Mesenchymal stem cell (in vitro differentiated cells and primary cell): Measurements from ENCODE around the gene RAPGEF4.

ENCODE experiments used
- DNase-seq: peaks from one replicate; pipeline ENCODE4 v3.0.0-alpha.2; 2013
- H2AFZ ChIP-seq: one replicate; pipeline ENCODE4 v1.6.1; 2013; ENCODE audit warnings: low read depth, mild to moderate bottlenecking, control low read depth, inconsistent platforms, low read length, moderate library complexity
- H2AK5ac ChIP-seq: 2 replicates; pipeline ENCODE4 v1.6.1; 2013; ENCODE audit warnings: low read length, moderate library complexity, mild to moderate bottlenecking, inconsistent platforms; ENCODE audit not compliant: severe bottlenecking
- H2BK120ac ChIP-seq: one replicate; pipeline ENCODE4 v1.6.1; 2013; ENCODE audit warnings: low read depth, mild to moderate bottlenecking, inconsistent platforms, low read length, moderate library complexity
- H2BK12ac ChIP-seq, 2 experiments: one replicate each; pipeline ENCODE4 v1.6.1; 2013; ENCODE audit warnings: inconsistent platforms in 2 of 2, low read length in 2 of 2, mild to moderate bottlenecking in 2 of 2, moderate library complexity in 2 of 2, control low read depth in 1 of 2
- H2BK15ac ChIP-seq: one replicate; pipeline ENCODE4 v1.6.1; 2013; ENCODE audit warnings: mild to moderate bottlenecking, low read depth, inconsistent platforms; ENCODE audit not compliant: poor library complexity, severe bottlenecking
- H2BK5ac ChIP-seq: 2 replicates; pipeline ENCODE4 v1.6.1; 2013; ENCODE audit warnings: low read depth, mild to moderate bottlenecking, low read length, control low read depth, inconsistent platforms; ENCODE audit not compliant: poor library complexity, severe bottlenecking
- H3K14ac ChIP-seq, 2 experiments: one replicate each; pipeline ENCODE4 v1.6.1; 2013; ENCODE audit warnings: inconsistent platforms in 2 of 2, low read length in 2 of 2, control low read depth in 1 of 2, mild to moderate bottlenecking in 1 of 2, moderate library complexity in 1 of 2
- H3K18ac ChIP-seq, 2 experiments: one replicate each; pipeline ENCODE4 v1.6.1; 2013; ENCODE audit warnings: inconsistent platforms in 2 of 2, low read length in 2 of 2, control low read depth in 1 of 2, low read depth in 1 of 2, mild to moderate bottlenecking in 1 of 2
- H3K23ac ChIP-seq, 2 experiments: one replicate each; pipeline ENCODE4 v1.6.1; 2013; ENCODE audit warnings: inconsistent platforms in 2 of 2, low read length in 2 of 2, mild to moderate bottlenecking in 2 of 2, moderate library complexity in 2 of 2, control low read depth in 1 of 2
- H3K27ac ChIP-seq: 2 replicates; pipeline ENCODE4 v1.5.1; 2013; ENCODE audit warnings: mild to moderate bottlenecking, moderate library complexity, low read length, control low read depth, inconsistent platforms; ENCODE audit not compliant: poor library complexity, severe bottlenecking
- H3K27me3 ChIP-seq, 2 experiments: 2 replicates each; pipeline versions ENCODE4 v1.6.1 to v1.7.0; 2013; ENCODE audit warnings: low read length in 2 of 2, mild to moderate bottlenecking in 2 of 2, moderate library complexity in 2 of 2, control low read depth in 1 of 2, inconsistent platforms in 1 of 2; ENCODE audit not compliant: control insufficient read depth in 1 of 2, insufficient read depth in 1 of 2
- H3K36me3 ChIP-seq, 2 experiments: 2 replicates each; pipeline versions ENCODE4 v1.6.1 to v1.7.0; 2013; ENCODE audit warnings: low read length in 2 of 2, control low read depth in 1 of 2, inconsistent platforms in 1 of 2, low read depth in 1 of 2, mild to moderate bottlenecking in 1 of 2; ENCODE audit not compliant: insufficient read depth in 2 of 2, control insufficient read depth in 1 of 2
- H3K4ac ChIP-seq, 2 experiments: one replicate each; pipeline ENCODE4 v1.6.1; 2013; ENCODE audit warnings: inconsistent platforms in 2 of 2, low read length in 2 of 2, mild to moderate bottlenecking in 2 of 2, moderate library complexity in 2 of 2, control low read depth in 1 of 2, low read depth in 1 of 2
- H3K4me1 ChIP-seq: 2 replicates; pipeline ENCODE4 v1.6.1; 2013; ENCODE audit warnings: low read depth, low read length, control low read depth; ENCODE audit not compliant: control insufficient read depth, insufficient read depth
- H3K4me2 ChIP-seq: 2 replicates; pipeline ENCODE4 v1.6.1; 2013; ENCODE audit warnings: low read length, mild to moderate bottlenecking, inconsistent platforms; ENCODE audit not compliant: poor library complexity, severe bottlenecking
- H3K4me3 ChIP-seq, 2 experiments: 2 replicates each; pipeline versions ENCODE4 v1.5.1 to v1.7.0; 2013; ENCODE audit warnings: low read length in 2 of 2, mild to moderate bottlenecking in 2 of 2, control low read depth in 1 of 2, low read depth in 1 of 2; ENCODE audit not compliant: insufficient read depth in 1 of 2
- H3K79me1 ChIP-seq: replicated peaks from 2 replicates; pipeline ENCODE4 v1.6.1; 2013; ENCODE audit warnings: mild to moderate bottlenecking, control low read depth, low read length, inconsistent platforms; ENCODE audit not compliant: poor library complexity, severe bottlenecking
- H3K9ac ChIP-seq: 2 replicates; pipeline ENCODE4 v1.7.0; 2013; ENCODE audit warnings: mild to moderate bottlenecking, low read length, moderate library complexity
- H3K9me3 ChIP-seq: 2 replicates; pipeline ENCODE4 v1.7.0; 2013; ENCODE audit warnings: mild to moderate bottlenecking, low read length; ENCODE audit not compliant: control insufficient read depth
- H4K8ac ChIP-seq: one replicate; pipeline ENCODE4 v1.6.1; 2013; ENCODE audit warnings: inconsistent platforms, mild to moderate bottlenecking, low read length, moderate library complexity
- H4K91ac ChIP-seq: one replicate; pipeline ENCODE4 v1.6.1; 2013; ENCODE audit warnings: mild to moderate bottlenecking, low read length, inconsistent platforms
- WGBS: methylation state at CpG from one replicate; pipeline ENCODE4 v1.1.7; 2013; ENCODE audit warnings: mixed read lengths; 5-methylcytosine and 5-hydroxymethylcytosine counted together

The RAPGEF4 gene

DNA sequence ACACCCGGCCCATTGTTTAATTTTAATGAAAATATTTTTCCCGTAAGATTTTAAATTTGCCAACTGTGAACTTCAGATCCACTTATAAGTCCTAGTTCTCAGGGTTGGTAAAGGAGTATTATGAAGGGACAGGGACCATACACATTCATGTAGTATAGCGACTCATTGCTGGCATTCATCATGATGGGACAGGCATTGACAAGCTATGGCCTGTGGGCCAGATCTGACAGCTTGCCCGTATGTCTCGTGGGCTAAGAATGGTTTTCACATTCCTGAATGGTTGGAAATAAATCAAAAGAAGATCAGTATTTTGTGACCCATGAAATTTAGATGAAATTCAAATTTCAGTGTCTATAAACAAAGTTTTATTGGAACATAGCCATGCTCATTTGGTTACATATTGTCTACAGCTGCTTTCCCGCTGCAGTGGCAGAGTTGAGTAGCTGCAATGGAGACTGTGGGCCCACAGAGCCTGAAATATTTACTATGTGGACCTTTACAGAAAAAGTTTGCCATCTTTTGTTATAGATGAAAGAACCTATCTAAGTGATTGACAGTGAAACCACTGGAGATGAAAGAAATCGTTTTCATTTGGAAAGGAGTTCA, 4.1 kb downstream of the RAPGEF4 start:
- Histone ChIP-seq H3K18ac (no peak overlapping the region), H2BK5ac (no peak overlapping the region), H3K4ac (no peak overlapping the region), H2BK15ac (no peak overlapping the region), H3K79me1 (no peaks in the 10 kb centered on the region), H2BK120ac (no peak overlapping the region), H3K4me2 (no peak overlapping the region), H2AFZ (no peak overlapping the region), H2BK12ac (no peak overlapping the region), H4K91ac (no peak overlapping the region), H4K8ac (no peak overlapping the region), H3K4me1 (peaks cover 12% of the 10 kb centered on the region), H3K27me3 (peaks cover 16 to 34% of the 10 kb centered on the region in 2 experiments), H3K4me3 (no peak overlapping the region), H3K9me3 (peaks cover 8% of the 10 kb centered on the region), H2AK5ac (no peak overlapping the region), H3K14ac (no peak overlapping the region), H3K23ac (no peak overlapping the region), H3K9ac (no peak overlapping the region), H3K27ac (no peak overlapping the region), H3K36me3 (no peaks in the 10 kb centered on the region)
- 88% methylated on average over 7 of the region's 7 CpGs for WGBS
- no peak for DNase-seq

DNA sequence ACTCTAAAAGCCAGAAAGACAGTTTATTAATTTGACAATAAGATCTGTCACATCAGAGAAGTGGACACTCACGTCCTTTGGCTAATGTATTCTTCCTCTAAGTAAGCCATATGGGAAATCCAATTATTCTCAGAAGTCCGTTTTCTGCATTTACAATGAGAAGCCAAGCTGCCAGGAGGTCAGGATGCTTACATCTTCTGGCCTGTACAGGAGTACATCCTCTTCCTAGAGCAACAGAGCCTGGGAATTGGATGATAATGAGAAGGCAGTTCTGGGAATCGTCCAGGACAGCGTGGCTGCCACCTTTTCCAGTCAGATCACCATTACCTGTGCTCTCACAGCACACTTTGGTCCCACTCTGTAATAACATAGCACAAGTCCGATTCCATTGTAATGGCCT, 5.2 kb downstream of the RAPGEF4 start:
- Histone ChIP-seq H2BK15ac (no peak overlapping the region), H3K4me2 (no peak overlapping the region), H4K91ac (no peak overlapping the region), H3K4ac (no peak overlapping the region), H3K27ac (no peak overlapping the region), H2BK120ac (no peak overlapping the region), H3K36me3 (no peaks in the 10 kb centered on the region), H3K4me1 (peaks cover 4% of the 10 kb centered on the region), H3K79me1 (no peaks in the 10 kb centered on the region), H2AFZ (no peak overlapping the region), H3K27me3 (peaks cover 9 to 26% of the 10 kb centered on the region in 2 experiments), H3K14ac (no peak overlapping the region), H2BK12ac (no peak overlapping the region), H4K8ac (no peak overlapping the region), H3K23ac (no peak overlapping the region), H3K9me3 (peaks cover 12% of the 10 kb centered on the region), H3K9ac (no peak overlapping the region), H3K4me3 (no peak overlapping the region), H2AK5ac (no peak overlapping the region), H2BK5ac (no peak overlapping the region), H3K18ac (no peak overlapping the region)
- 95% methylated on average over 5 of the region's 5 CpGs for WGBS
- DNase-seq: no peak

DNA sequence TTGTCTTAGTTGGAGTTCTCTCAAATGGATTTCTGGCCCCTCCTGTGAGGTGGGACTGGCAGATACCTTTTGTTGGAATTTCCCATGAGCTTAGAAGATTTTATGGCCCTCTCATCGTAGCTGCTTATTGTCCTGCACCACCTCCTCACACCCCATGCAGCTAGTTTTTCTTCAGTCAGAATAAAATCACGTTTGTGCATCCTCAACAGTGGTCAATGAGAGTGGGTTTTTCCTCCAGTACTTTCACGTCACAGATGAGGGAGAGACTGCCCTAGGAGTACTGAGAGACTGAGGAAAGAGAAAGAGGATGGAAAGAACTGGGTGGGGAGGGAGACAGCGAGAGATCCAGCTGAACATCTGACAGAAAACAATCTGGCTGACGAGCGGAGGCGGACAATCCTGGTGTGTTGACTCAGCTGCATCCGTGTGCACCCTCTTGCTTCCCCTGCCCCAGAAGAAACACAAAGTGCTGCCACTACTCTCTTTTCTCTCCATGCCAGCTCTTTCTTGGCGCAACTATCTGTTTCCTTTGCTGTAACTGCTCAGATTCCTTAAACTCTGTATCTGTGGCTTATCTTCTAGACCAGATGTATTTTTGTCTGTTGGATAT, 7.4 kb downstream of the RAPGEF4 start:
- H4K91ac ChIP-seq: no peak overlapping the region
- H2BK12ac ChIP-seq: no peak overlapping the region
- no peak overlapping the region for H2AK5ac ChIP-seq
- H3K18ac ChIP-seq: no peak overlapping the region
- no peak overlapping the region for H3K4me3 ChIP-seq
- H2BK15ac ChIP-seq: no peak overlapping the region
- H4K8ac ChIP-seq: no peak overlapping the region
- no peak overlapping the region for H3K4ac ChIP-seq
- no peak overlapping the region for H3K27ac ChIP-seq
- H3K9me3 ChIP-seq: peaks cover 12% of the 10 kb centered on the region
- H2BK5ac ChIP-seq: no peak overlapping the region
- H3K9ac ChIP-seq: no peak overlapping the region
- no peak overlapping the region for H2BK120ac ChIP-seq
- no peaks in the 10 kb centered on the region for H3K36me3 ChIP-seq
- no peak overlapping the region for H3K23ac ChIP-seq
- H3K4me2 ChIP-seq: no peak overlapping the region
- H3K27me3 ChIP-seq: peaks cover 0 to 9% of the 10 kb centered on the region in 2 experiments
- 77% methylated on average over 8 of the region's 9 CpGs for WGBS
- H3K14ac ChIP-seq: no peak overlapping the region
- no peak for DNase-seq
- H3K79me1 ChIP-seq: no peaks in the 10 kb centered on the region
- no peak overlapping the region for H2AFZ ChIP-seq
- no peaks in the 10 kb centered on the region for H3K4me1 ChIP-seq

DNA sequence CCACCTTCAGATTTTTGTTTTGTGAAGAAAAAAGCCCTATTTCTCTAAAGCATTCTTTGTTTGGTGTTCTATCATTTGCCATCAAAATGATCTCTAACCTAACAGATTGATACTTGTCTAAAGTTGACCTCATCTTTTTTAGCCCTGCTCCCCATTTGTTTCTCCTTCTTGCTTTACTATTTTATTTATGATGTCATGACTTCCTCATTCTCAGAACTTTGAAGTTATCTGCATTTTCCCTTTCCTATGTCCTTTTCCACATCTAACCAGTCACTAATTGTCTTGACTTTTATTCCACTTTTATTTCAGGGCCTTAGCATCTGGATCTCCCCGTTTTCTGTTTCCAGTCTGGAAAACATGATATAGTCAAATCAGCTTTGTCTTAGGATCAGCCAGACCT, 8.3 kb downstream of the RAPGEF4 start:
- Histone ChIP-seq H2BK120ac (no peak overlapping the region), H2BK15ac (no peak overlapping the region), H4K8ac (no peak overlapping the region), H3K4me1 (no peaks in the 10 kb centered on the region), H3K4ac (no peak overlapping the region), H3K27me3 (peaks cover 0 to 6% of the 10 kb centered on the region in 2 experiments), H3K4me3 (no peak overlapping the region), H3K9ac (no peak overlapping the region), H2BK12ac (no peak overlapping the region), H3K18ac (no peak overlapping the region), H3K79me1 (no peaks in the 10 kb centered on the region), H3K9me3 (peaks cover 12% of the 10 kb centered on the region), H2AFZ (no peak overlapping the region), H4K91ac (no peak overlapping the region), H2BK5ac (no peak overlapping the region), H3K4me2 (no peak overlapping the region), H2AK5ac (no peak overlapping the region), H3K14ac (no peak overlapping the region), H3K36me3 (no peaks in the 10 kb centered on the region), H3K23ac (no peak overlapping the region), H3K27ac (no peak overlapping the region)
- DNase-seq: no peak
- WGBS: 89% methylated on average over 1 of the region's 1 CpG
